22Rv1 (cell line): ENCODE results near the gene MTA3.
"Not testable (repeated sequence)": the region's sequence is repeated elsewhere in the genome, so short reads cannot be mapped to it uniquely, and the experiment has no call there.

Experiments used
- H3K27ac ChIP-seq: fragments of 450-650 bp; 2 replicates; pipeline ENCODE4 v1.5.1; 2017
- CTCF ChIP-seq: fragments of 450-650 bp; IDR thresholded peaks from 2 replicates; pipeline ENCODE4 v1.5.1; 2017; ENCODE audit warnings: mild to moderate bottlenecking
- ZFX ChIP-seq: fragments of 450-650 bp; IDR thresholded peaks from 2 replicates; pipeline ENCODE4 v1.6.1; 2017; ENCODE audit warnings: antibody characterized with exemption, borderline replicate concordance

The MTA3 gene

GRCh38 chr2:42575458-42576064 lies 7.1 kb downstream of the MTA3 start:
- H3K27ac ChIP-seq: no peak overlapping the region
- TF ChIP-seq CTCF: no peak
- TF ChIP-seq ZFX: no peak

GRCh38 chr2:42578621-42579020 lies 10.2 kb downstream of the MTA3 start:
- TF ChIP-seq CTCF (no peak), ZFX (no peak)
- no peak overlapping the region for H3K27ac ChIP-seq

GRCh38 chr2:42581257-42581656 lies 12.8 kb downstream of the MTA3 start:
- no peak overlapping the region for H3K27ac ChIP-seq
- TF ChIP-seq CTCF: no peak
- no peak for TF ChIP-seq ZFX

DNA sequence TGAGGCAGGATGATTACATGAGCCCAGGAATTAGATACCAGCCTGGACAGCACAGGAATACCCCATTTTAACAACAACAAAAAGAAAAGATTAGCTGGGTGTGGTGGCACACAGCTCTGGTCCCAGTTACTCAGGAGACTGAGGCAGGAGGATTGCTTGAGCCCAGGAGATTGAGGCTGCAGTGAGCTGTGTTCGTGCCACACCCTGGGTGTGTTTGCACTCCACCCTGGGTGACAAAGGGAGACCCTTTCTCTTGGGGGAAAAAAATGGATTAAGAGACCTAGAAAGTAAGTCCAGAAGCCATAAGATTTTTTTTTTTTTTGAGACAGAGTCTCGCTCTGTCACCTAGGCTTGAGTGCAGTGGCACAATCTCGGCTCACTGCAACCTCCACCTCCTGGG lies 16.2 kb downstream of the MTA3 start:
- not testable (repeated sequence) for H3K27ac ChIP-seq

GRCh38 chr2:42585779-42586178 lies 17.3 kb downstream of the MTA3 start:
- H3K27ac ChIP-seq: no peak overlapping the region
- TF ChIP-seq ZFX (no peak), CTCF (no peak)

DNA sequence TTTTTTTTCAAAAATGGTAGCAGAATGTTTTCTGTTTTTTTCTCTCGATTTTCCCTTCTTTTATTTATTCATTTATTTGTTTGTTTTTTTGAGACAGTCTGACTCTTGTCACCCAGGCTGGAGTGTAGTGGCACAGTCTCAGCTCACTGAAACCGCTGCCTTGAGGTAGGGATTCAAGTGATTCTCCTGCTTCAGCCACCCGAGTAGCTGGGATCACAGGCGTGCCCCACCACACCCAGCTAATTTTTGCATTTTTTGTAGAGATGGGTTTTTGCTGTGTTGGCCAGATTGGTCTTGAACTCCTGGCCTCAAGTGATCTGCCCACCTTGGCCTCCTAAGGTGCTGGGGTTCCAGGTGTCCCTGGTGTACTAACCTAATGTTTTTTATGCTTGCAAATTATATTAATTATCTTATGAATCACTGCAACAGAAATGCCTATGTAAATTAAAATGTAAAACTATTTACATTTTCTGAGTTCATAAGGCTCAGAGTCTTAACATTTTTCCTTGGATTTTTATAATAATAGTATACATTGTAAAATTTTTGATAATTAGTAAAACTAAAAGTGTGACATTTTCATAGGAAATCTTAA lies 19.2 kb downstream of the MTA3 start:
- TF ChIP-seq ZFX (no peak), CTCF (no peak)
- no peak overlapping the region for H3K27ac ChIP-seq

- no peak overlapping the region for H3K27ac ChIP-seq
Measured at GRCh38 chr2:42588121-42588520, 19.7 kb downstream of the MTA3 start.

More at GRCh38 chr2:42588121-42588520, 19.7 kb downstream of the MTA3 start:
- TF ChIP-seq ZFX (no peak), CTCF (no peak)
